Cardiac septum (tissue), 1 donor: ENCODE results near the gene C1QTNF4. TPM values are rescaled to one million over a fixed set of nuclear protein-coding genes. Genes with fewer than 3 reads are reported as not detected.
"Not testable (repeated sequence)": the region's sequence is repeated elsewhere in the genome, so short reads cannot be mapped to it uniquely, and the experiment has no call there.

Experiments used
- DNase-seq: peaks from one replicate; pipeline ENCODE4 v3.0.0-alpha.2; 2020; ENCODE audit warnings: low spot score
- intact Hi-C: fragments of 100-400 bp; cut with DNase I; formaldehyde crosslinking; loops from one replicate; pipeline ENCODE4 v1.14.0; 2022
- total RNA-seq: library from RNA; stranded (reverse); fragmentation: NEBNext Ultra II Directional; extraction: Animal tissue kit (Norgen Biotek cat#: 25700); gene quantifications from one replicate; pipeline ENCODE4 v1.2.1, GENCODE V29; 2021
- donor health status: DM: no; HTN: no; CAD: no.

Gene C1QTNF4
- total RNA-seq, 1 donor from 2014 or later = 0.51 TPM

GRCh38 chr11:47571357-47571729, 22.9 kb downstream of the C1QTNF4 start:
- peak; percentile 6 for DNase-seq
- intact Hi-C loops = no loop called here

GRCh38 chr11:47570651-47571356, 23.4 kb downstream of the C1QTNF4 start:
- no peak for DNase-seq
- intact Hi-C loops = no loop called here

GRCh38 chr11:47569646-47570045, 24.6 kb downstream of the C1QTNF4 start:
- DNase-seq = peak; percentile 24
- intact Hi-C loops = no loop called here

- intact Hi-C loops = no loop called here
- DNase-seq = no peak
Measured at GRCh38 chr11:47566149-47566698, 28.0 kb downstream of the C1QTNF4 start.

GRCh38 chr11:47565340-47566148, 28.7 kb downstream of the C1QTNF4 start, which contains the start of gene PTPMT1:
Gene PTPMT1, plus strand, starts transcription at chr11:47565599. Its CDS starts 24 bp downstream, at chr11:47565623.
- intact Hi-C loops = no loop called here
- peak; percentile 81 for DNase-seq

- intact Hi-C loops = no loop called here
- DNase-seq = no peak
Measured at GRCh38 chr11:47564933-47565339, 29.3 kb downstream of the C1QTNF4 start.

- intact Hi-C loops, DNase-seq: not testable (repeated sequence)
Measured at GRCh38 chr11:47564366-47564765, 29.8 kb downstream of the C1QTNF4 start.

GRCh38 chr11:47562393-47562792, 31.8 kb downstream of the C1QTNF4 start:
- DNase-seq, intact Hi-C loops: not testable (repeated sequence)

- DNase-seq = no peak
- intact Hi-C loops = no loop called here
Measured at GRCh38 chr11:47560426-47560825, 33.8 kb downstream of the C1QTNF4 start.

GRCh38 chr11:47558695-47559094, 35.5 kb downstream of the C1QTNF4 start:
- intact Hi-C loops = no loop called here

GRCh38 chr11:47557004-47557403, 37.2 kb downstream of the C1QTNF4 start:
- intact Hi-C loops = not testable (repeated sequence)

More at GRCh38 chr11:47558695-47559094, 35.5 kb downstream of the C1QTNF4 start:
- no peak for DNase-seq

GRCh38 chr11:47553406-47553743, 40.8 kb downstream of the C1QTNF4 start:
- no peak for DNase-seq
- intact Hi-C loops = loop anchor here (5.0 kb wide), 2 partner anchors 46 to 86 kb away; no protein-coding TSS in a partner anchor

More at GRCh38 chr11:47557004-47557403, 37.2 kb downstream of the C1QTNF4 start:
- DNase-seq = not testable (repeated sequence)

- intact Hi-C loops = loop anchor here (5.0 kb wide), 2 partner anchors 45 to 85 kb away; no protein-coding TSS in a partner anchor
- peak; percentile 97 for DNase-seq
Measured at GRCh38 chr11:47552566-47553405, 41.4 kb downstream of the C1QTNF4 start, which contains the start of gene CELF1. Gene CELF1, minus strand, starts transcription at chr11:47553132. Its CDS starts 53,609 bp downstream, at chr11:47499523.

GRCh38 chr11:47552056-47552565, 42.1 kb downstream of the C1QTNF4 start:
- intact Hi-C loops = loop anchor here (5.0 kb wide), 2 partner anchors 45 to 85 kb away; no protein-coding TSS in a partner anchor
- no peak for DNase-seq

- DNase-seq = no peak
- intact Hi-C loops = loop anchor here (5.0 kb wide), 2 partner anchors 44 to 84 kb away; no protein-coding TSS in a partner anchor
Measured at GRCh38 chr11:47551086-47551485, 43.1 kb downstream of the C1QTNF4 start.

GRCh38 chr11:47550288-47551047, 43.7 kb downstream of the C1QTNF4 start:
- intact Hi-C loops = loop anchor here (5.0 kb wide), 2 partner anchors 43 to 83 kb away; no protein-coding TSS in a partner anchor
- DNase-seq = no peak

- intact Hi-C loops, DNase-seq: not testable (repeated sequence)
Measured at GRCh38 chr11:47546274-47546673, 47.9 kb downstream of the C1QTNF4 start.

GRCh38 chr11:47545298-47545697, 48.9 kb downstream of the C1QTNF4 start:
- DNase-seq = no peak
- intact Hi-C loops = no loop called here
